GM18505 (cell line): ENCODE results near the gene SLC28A3.
"Not testable (repeated sequence)": the region's sequence is repeated elsewhere in the genome, so short reads cannot be mapped to it uniquely, and the experiment has no call there.

Source experiments
- ATAC-seq: cut with Tn5 transposase; IDR thresholded peaks from one replicate; pipeline ENCODE4 v1.9.1; 2021; ENCODE audit not compliant: unreplicated experiment
- POLR2A ChIP-seq: IDR thresholded peaks from 4 replicates; pipeline ENCODE4 v1.6.1; 2011; ENCODE audit warnings: borderline replicate concordance; ENCODE audit not compliant: insufficient read depth, insufficient read length; ENCODE audit errors: extremely low read depth

Gene SLC28A3, protein sequence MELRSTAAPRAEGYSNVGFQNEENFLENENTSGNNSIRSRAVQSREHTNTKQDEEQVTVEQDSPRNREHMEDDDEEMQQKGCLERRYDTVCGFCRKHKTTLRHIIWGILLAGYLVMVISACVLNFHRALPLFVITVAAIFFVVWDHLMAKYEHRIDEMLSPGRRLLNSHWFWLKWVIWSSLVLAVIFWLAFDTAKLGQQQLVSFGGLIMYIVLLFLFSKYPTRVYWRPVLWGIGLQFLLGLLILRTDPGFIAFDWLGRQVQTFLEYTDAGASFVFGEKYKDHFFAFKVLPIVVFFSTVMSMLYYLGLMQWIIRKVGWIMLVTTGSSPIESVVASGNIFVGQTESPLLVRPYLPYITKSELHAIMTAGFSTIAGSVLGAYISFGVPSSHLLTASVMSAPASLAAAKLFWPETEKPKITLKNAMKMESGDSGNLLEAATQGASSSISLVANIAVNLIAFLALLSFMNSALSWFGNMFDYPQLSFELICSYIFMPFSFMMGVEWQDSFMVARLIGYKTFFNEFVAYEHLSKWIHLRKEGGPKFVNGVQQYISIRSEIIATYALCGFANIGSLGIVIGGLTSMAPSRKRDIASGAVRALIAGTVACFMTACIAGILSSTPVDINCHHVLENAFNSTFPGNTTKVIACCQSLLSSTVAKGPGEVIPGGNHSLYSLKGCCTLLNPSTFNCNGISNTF

DNA sequence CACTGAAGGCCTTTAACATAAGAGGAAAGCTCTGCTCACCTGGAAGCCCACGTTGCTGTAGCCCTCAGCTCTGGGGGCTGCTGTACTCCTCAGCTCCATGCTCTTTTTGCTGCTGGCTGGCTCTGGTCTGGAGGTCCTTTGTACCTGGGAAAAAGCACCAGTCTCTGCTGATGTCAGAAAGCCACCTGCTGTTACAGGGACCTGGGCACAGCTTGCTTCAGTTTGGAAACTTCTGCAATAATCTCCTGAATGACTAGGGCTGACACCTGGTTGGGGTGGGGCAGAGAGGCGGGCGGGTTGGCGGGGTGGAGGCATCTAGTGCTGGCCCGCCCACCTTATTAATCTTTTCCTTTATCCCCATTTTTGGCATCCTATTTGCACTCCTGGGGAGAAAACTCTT is at the start of gene SLC28A3:
Gene SLC28A3, minus strand, starts transcription at position 224 of the 400 bp plus-strand sequence. Its CDS starts 125 bp downstream, at position 99.
- no peak for ATAC-seq
- TF ChIP-seq POLR2A: no peak

DNA sequence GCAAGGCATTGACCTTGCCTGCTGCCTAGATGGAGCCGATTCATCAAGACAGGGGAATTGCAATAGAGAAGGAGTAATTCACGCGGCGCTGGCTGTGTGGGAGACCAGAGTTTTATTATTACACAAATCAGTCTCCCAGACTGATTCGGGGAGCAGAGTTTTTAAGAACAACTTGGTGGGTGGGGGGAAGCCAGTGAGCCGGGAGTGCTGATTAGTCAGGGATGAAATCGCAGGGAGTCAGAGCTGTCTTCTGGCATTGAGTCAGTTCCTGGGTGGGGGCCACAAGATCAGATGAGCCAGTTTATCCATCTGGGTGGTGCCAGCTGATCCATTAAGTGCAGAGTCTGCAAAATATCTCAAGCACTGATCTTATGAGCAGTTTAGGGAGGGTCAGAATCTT is 49.7 kb upstream of the SLC28A3 start:
- ATAC-seq: not testable (repeated sequence)

DNA sequence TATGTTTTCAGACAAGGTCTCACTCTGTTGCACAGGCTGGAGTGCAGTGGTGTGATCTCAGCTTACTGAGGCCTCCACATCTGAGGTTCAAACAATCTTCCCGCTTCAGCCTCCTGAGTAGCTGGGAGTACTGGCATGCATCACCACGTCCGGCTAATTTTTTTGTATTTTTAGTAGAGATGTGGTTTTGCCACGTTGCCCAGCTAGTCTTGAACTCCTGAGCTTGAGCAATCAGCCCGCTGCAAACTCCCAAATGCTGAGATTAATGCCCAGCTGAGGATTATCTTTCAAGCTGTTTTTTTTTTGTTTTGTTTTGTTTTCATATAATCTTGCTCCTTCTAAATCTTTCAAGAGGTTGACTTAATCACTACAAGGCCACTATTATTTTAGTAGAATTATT is 47.3 kb upstream of the SLC28A3 start:
- ATAC-seq: no peak
- TF ChIP-seq POLR2A: no peak

DNA sequence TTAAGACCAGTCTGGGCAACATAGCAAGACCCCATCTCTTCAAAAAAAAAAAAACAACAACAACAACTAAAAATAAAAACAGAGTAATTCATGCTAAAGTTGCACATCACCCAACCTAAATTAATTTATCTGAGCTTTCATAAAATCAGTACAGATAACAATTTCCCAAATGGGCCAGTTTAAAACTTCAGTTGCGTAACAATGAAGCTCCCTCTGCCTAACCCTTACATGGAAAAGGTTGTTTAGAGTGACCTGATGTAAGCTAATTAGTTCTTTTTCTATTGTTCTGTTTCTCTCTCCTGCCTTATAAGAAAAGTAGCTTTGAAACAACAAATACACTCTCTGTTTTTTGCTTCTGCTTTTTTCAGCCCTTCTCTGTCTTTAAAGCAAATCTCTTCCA is 46.2 kb upstream of the SLC28A3 start:
- no peak for TF ChIP-seq POLR2A
- no peak for ATAC-seq

DNA sequence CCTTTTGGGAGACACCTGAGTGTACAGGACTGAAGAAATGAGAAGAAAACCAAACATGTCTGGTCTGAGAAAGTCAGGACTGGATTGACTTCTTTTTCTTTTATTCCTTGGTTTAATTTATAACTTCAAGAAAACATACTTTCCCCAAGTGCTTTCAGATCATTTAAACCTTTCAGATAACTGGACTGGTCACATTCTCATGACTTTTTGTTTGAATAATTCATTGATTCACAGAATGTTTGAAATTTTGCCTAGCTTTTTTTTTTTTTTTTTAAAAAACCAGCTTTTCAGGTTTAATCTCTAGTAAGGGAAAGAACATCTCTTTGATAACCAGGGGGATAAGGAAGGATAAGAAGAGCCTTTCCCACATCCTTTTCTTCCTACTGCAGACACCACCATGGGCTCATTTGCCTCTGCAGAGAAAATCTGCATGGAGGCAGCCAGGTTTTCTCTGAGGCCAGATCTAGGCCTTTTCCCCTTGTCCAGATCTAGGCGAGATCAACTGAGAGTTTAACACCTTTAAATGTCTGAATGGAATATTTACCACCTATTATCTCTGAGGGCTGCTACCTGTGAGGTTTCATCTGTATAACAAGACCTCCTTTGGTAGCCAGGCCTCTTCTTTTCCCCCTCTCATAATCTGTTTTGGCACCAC is 45.0 kb upstream of the SLC28A3 start:
- no peak for ATAC-seq
- no peak for TF ChIP-seq POLR2A

DNA sequence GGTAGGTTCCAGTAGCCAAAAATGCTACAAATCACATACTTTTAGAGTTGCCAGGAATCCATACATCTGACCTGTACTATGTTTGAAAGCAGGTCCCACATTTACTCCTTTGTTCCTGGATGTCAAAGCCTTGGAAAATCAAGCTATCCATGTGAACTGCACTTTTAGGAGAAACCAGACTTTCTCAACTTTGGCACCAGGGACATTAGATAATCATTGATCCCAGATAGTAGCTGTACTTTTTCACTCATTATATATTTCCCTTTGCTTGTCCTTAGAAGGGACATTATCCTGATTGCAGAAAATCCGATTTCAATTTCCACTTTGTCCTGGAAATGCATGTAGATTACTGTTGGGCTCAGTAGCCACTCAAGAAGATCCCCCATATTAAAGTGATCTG is 44.1 kb upstream of the SLC28A3 start:
- ATAC-seq: no peak
- TF ChIP-seq POLR2A: no peak

DNA sequence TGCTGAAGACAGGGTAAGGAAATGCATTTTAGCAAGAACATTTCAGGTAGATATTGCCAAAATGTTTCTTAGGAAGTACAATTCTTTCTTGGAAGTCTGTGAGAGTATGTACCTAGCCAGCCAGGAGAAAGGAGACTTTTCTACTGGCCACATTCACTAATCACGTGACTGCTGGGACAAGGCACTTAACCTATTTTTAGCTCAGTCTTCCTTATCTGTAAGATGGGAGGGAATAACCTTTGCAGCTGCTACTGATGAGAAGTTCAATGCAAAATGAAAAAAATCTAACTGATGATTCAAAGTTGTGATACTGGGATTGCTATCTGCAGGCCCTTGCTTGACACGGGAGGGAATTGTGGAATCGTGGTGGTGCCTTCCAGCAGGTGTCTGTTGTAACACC is 42.6 kb upstream of the SLC28A3 start:
- no peak for ATAC-seq
- TF ChIP-seq POLR2A: no peak

DNA sequence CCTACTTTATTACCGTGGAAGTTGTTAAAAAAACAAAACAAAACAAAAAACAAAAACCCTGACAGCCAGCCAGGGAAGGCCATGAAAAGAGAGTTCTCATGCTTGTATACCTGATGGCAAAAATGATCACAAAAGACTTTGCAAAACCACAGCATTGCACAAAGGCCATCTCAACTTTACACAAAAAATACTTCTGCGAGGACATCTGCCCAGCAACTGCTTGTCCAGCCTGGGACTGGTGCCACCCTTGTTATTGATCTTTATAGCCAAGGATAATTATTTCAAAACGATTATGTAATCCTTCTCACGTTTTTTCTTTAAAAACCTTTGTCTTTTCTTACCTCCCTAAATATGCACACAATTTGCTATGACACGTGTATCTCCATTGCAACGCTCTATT is 42.2 kb upstream of the SLC28A3 start:
- ATAC-seq: no peak
- no peak for TF ChIP-seq POLR2A

DNA sequence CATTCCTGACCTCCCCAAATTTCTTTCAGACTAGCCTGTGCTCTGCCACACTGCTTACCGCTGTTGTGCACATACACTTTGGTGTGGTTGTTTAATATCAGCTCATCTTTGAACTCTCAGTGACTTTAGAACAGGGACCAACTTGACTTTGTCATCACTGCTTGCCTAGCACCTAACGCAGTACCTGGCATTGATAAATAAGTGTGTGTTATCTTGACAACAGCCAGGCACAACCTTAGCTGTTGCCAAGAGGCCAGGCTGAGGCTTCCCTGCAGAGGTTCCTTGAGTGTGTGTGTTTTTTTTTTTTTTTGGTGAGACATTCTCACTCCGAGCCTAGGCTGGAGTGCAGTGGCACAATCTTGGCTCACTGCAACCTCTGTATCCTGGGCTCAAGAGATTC is 41.0 kb upstream of the SLC28A3 start:
- no peak for TF ChIP-seq POLR2A
- no peak for ATAC-seq

DNA sequence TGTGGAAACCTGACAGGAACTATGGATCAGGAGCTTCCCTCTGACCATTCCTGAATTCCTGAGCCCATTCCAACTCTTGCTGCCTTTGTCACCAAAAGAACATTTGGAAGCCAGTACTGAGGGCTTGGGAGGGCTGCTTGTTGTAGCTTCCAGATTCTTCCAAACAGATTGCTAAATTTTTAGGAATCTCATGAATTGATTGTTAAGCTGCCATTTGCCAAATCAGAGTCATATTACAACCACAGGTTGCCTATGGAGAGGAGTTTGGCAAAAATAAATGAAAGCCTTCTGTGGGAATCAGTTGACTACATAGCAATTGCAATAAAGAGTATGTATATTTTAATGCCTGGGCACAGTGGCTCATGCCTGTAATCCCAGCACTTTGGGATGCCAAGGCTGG is 39.2 kb upstream of the SLC28A3 start:
- no peak for ATAC-seq
- TF ChIP-seq POLR2A: no peak

DNA sequence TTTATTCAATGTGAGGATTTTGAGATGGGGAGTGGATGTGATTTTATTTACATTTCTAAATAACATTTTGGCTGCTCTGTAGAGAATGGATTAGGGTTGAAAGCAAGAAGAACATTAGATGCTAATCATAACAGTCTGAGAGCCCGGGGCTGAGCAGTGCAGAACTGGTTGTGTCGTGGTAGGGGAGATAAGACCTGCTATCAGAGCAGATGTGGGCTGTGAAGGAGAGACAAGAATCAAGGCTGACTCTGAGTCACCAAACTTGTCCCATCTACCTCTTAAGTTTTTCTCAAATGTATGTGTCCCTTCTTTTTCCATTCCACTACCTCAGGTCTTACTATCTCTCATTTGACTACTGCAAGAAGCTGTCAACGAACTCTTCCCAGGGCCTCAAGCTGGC is 35.4 kb upstream of the SLC28A3 start:
- no peak for ATAC-seq
- TF ChIP-seq POLR2A: no peak

DNA sequence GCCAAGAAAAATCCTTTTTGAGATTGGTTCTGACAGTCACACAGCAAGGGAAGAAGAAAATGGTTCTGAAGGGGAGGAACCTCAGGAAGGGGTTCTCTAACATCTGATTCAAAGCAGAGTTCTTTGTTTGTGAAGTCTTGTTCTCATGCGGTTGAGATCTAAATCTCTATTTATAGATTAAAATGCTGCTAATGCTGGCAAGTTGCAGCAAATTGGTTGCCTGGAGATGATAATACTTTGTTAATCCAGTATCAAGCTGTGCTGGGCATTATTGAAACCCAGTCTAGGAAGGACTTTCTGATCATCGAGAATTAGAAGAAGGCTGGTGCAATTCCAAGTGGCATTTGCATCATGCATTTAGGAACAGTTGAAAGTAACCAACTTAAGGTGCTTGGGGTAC is 34.0 kb upstream of the SLC28A3 start:
- no peak for ATAC-seq
- no peak for TF ChIP-seq POLR2A

DNA sequence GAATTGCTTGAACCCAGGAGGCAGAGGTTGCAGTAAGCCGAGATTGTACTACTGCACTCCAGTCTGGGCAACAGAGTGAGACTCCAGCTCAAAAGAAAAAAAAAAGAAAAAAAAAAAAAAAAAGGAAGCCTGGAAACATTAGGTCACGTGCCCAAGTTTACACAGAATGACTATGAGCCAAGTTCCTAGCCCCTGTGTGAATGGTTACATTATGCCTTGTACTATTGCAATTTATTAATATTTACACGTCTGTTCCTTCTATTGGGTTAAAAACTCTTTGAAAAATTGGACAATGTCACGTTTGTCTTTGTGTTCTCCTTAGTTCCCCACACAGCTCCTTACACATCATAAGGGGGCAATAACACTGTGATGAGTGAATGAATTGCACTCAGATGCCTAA is 33.5 kb upstream of the SLC28A3 start:
- no peak for ATAC-seq
- TF ChIP-seq POLR2A: no peak

DNA sequence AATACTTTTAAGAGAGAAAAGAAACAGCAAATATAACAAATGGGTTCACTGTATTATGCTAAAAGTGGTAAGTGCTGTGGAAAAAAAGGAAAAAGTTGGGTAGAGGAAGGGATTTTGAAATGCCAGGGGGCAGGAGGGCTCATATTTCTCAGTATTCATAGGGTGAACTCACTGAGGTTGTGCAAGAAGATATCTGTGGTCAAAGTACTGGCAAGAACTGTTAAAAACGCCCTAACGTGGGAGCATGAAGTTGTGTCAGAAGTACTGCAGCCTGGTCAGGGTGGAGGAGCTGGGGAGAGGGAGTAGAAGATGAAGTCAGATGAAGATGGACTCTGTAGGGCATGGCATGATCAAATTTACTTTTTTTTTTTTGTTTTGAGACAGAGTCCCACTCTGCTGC is 31.2 kb upstream of the SLC28A3 start:
- no peak for ATAC-seq
- no peak for TF ChIP-seq POLR2A

DNA sequence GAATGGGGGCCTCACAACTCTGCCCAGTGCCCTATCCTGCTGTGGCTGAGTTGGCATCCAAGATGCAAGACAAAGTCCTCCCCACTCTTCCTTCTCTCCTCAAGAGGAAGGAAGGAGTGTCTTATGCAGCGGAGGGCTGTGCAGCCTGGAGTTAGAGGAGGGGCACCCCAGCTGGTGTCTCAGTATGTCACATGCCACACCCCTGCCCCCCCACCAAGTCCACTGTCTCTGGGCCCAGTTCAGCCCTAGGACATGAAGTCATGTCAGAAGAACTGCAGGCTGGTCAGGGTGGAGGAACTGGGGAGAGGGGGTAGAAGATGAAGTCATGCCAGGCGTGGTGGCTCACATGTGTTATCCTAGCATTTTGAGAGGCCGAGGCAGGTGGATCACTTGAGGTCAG is 28.0 kb upstream of the SLC28A3 start:
- ATAC-seq: no peak
- no peak for TF ChIP-seq POLR2A

DNA sequence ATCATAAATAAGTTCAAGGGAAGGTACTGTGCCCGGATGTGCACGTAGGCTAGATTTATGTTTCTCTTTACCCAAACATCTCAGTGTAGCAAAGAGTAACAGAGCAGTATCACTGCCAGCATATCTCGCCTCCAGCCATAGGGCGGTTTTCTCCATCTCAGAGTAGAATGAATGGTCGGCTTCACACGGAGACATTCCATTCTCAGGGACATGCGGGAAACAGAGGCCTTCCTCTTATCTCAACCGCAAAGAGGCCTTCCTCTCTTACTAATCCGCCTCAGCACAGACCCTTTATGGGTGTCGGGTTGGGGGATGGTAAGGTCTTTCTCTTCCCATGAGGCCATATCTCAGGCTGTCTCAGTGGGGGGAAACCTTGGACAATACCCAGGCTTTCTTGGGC is 27.2 kb upstream of the SLC28A3 start:
- ATAC-seq: not testable (repeated sequence)
